Astrocyte of the spinal cord (primary cell): Measurements from ENCODE around the gene RBM3.
A peak's percentile ranks its signal among the peaks of the same experiment; 100 is the strongest.

Source experiments
- DNase-seq: peaks from one replicate; pipeline ENCODE4 v3.0.0; 2011; ENCODE audit warnings: low read depth, low spot score
- H3K4me3 ChIP-seq: 2 replicates; pipeline ENCODE4 v1.5.1; 2011; ENCODE audit warnings: low read depth, mild to moderate bottlenecking, low read length, moderate library complexity
- CTCF ChIP-seq: IDR thresholded peaks from 2 replicates; pipeline ENCODE4 v1.5.1; 2012; ENCODE audit warnings: low read depth, mild to moderate bottlenecking, low read length, inconsistent platforms
- in situ Hi-C: cut with HindIII; loops from 2 replicates; pipeline ENCODE4 v1.10.0; 2017; ENCODE audit warnings: low sequenced_read_pairs

The RBM3 gene

GRCh38 chrX:48613502-48614160 is 39.3 kb downstream of the RBM3 start:
- H3K4me3 ChIP-seq: no peak overlapping the region
- in situ Hi-C loops: no loop called here
- no peak for DNase-seq
- no peak for TF ChIP-seq CTCF

GRCh38 chrX:48616576-48616975 is 42.3 kb downstream of the RBM3 start:
- in situ Hi-C loops: no loop called here
- TF ChIP-seq CTCF: no peak
- DNase-seq: peak; percentile 13

GRCh38 chrX:48617542-48618340 is 43.5 kb downstream of the RBM3 start:
- no peak for TF ChIP-seq CTCF
- in situ Hi-C loops: no loop called here
- DNase-seq: peak; percentile 45
- no peak overlapping the region for H3K4me3 ChIP-seq

More at GRCh38 chrX:48616576-48616975, 42.3 kb downstream of the RBM3 start:
- no peak overlapping the region for H3K4me3 ChIP-seq

GRCh38 chrX:48626401-48627298 is 52.4 kb downstream of the RBM3 start:
- TF ChIP-seq CTCF: no peak
- H3K4me3 ChIP-seq: no peak overlapping the region
- in situ Hi-C loops: no loop called here
- no peak for DNase-seq
